SHP77 (cell line): Measurements from ENCODE around the gene TRMT44.
"Not testable (repeated sequence)": the region's sequence is repeated elsewhere in the genome, so short reads cannot be mapped to it uniquely, and the experiment has no call there.

Experiments used
- DNase-seq, 2 experiments: peaks; one replicate each; lab custom pipeline; 2025; lab: John Stamatoyannopoulos, UW

The TRMT44 gene

DNA sequence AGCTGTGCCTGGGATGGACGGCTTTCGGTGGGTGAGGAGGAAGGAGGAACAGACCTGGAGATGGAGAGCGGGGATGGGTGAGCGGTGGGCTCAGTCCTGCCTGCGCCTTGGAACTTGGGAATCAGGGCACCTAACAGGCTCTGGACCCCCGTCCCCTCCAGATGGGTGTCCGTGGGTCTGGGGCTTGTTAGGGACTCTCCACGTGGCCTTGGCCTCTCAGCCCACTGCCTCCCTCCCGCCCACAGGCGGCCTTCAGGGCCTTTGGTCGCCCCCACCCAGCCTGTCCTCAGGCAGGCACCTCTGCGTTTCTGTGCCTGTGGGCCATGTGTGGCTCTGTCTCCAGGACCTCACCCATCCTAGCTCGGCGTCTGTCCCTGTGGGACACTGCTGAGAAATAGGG lies 29.0 kb downstream of the TRMT44 start:
- no peak for DNase-seq

DNA sequence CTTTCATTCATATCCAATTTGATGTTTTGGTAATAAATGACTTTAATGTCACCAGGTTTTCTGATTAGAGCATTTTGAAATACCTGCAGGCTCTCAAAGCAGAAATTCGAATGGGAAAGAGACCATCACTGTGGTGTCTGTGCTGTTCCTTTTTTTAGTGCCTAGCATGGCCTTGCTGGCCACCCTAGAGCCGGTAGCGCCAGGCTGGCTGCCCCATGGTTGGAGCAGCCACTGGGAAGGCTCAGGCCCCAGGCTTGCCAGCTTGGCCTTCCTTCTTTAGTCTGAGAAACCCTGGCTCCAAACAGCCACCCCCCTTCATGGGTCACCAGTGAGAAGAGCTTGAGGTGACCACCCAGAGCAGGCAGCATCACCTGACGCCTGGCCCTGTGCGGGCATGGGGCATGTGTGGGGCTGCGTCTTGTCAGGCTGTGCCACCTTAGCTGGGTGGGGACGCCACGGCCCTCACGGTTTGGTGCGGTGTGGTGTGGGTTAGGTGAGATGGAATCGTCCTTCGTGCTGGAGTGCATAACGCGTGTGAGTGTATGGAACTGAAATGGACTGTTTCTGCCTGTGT lies 30.0 kb downstream of the TRMT44 start:
- no peak for DNase-seq

DNA sequence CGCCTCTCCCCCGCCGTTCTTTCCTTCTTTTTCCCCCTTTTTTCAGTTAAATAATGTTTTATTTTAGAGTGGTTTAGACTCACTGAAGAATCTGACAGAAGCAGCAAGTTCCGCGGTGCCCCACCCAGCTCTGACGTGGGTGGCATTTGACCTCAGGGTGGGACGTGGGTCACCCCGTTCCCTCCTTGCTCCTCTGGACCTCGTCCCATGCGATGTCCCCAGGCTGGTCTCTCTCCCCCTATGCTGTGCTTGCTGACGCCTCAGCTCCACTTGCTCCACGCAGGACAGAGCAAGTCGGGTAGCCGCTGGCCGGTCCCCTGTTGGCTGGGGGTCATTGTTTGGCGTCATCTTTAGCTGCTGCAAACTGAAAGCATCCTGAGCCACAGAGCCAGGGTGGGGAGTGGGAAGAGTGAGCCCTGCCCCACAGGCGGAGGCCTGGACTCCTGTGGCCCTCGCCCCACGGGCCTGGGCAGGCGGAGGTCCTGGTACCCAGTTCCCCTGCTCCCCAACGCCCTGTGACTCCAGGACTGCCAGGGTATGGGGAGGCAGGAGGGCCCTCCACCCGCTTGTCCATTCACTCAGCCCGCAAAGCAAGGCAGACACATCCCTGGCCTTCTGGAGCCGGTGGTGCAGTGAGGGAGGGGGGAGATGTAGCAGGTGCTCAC lies 30.8 kb downstream of the TRMT44 start:
- no peak for DNase-seq

DNA sequence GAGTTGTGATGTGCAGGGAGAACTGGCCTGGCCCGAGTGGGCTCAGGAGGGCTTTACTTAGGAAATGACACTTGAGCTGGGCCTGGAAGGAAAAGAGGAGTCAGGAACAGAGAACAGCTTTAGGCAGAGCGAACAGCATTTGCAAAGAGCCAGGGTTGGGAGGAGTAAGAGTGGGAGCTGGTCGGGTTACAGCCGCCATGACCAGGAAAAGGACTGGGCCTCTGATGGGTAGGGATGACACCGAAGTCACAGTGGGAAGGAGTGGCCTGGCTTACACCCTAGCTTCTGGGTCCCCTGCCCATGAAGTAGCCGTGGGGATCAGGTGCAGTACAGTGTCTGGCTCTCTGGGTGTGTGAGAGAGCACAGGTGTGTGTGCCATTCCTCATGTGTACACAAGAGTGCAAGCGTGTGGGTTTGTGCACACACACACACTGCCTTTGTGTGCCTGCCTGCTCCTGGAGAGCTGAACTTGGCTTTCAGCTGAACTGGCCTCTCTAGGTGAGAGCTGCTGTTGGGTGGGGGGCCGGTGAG lies 31.6 kb downstream of the TRMT44 start:
- no peak for DNase-seq

DNA sequence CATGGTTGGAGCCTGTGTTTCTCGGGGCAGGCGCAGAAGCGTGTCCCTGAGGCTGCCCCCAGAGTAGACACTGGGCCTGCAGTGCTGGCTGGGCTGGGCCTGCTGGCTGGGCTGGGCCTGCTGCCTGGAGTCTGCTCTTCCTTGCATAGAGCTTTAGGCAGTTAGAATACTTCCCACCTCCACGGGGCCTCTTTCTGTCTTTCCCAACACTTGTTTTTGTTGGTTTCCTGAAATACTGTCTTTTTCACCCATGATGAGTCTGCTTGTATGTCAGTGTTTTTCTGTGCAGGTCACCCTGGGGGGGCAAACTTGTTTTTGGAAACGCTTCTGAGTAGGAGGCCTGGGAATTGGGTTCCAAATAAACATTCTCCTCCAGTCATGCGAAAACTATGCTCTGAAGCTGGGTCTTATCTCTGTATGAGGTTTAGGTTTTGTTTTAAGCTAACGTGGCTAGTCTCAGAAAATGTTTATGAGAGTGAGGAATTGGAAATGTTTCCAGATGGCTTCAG lies 32.2 kb downstream of the TRMT44 start:
- DNase-seq, result no peak

DNA sequence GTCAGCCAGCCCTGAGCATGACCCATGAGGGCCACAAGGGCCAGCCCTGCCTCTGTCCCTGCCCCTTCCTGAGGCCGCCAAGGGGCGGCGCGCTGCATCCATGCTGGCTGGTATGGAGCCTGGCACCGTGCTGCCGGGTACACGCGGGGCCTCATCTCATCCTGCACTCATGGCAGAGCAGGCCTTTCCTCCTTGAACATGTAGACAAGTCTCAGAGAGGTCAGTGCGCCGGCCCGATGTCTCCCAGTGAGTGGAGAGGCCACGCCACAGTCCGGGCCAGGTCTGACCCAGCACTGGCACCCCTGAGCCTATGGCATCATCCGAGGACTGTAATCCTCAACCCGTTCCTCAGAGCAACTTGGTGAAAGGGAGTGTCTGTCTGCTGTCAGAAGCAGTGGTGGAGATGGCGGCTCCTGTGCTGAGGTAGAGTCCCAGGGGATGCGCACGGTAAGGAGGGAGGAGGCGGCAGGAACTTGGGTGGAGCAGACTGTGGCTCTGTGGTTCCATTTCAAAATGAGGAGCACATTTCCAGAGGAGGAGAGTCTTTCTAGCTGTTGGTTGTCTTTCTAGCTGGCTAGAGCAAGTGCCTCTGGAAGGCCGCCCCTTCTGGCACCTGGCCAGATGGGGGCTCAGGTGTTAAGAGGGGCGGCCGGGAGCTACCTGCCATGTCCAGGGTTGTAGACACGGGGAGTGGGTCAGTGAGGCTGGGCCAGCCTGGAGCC lies 32.8 kb downstream of the TRMT44 start:
- no peak for DNase-seq

DNA sequence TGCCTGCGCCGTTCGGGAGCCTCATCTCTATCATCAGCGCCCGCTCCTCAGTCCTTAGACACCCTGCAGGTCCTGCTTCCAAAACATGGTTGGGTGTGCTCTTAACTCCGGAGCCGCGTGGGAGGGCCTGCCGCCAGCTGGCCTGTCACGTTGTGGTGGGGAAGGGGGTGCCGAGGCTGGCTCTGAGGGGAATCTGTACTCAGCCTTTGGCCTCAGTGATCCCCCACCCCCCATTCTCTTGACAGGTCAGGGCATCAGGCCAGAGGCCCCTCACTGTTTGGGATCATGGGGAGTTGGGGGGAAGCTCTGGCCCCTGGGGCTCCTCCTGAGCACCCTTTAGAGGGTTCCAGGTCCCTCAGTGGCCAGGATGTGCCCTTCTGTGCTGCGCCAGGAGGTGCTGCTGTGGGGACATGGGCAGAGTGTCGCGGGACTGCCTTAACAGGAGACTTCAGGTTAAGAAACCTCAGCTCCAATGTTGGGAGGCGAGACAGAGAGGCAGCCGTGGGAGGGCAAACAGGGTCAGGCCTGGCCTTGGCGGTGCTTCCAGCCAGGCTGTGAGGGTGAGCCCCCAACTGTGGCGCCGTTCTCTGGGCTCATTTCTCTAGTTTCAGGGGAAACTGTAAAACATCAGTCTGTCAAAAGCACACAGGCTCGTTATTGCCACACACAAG lies 33.5 kb downstream of the TRMT44 start:
- DNase-seq, result no peak

DNA sequence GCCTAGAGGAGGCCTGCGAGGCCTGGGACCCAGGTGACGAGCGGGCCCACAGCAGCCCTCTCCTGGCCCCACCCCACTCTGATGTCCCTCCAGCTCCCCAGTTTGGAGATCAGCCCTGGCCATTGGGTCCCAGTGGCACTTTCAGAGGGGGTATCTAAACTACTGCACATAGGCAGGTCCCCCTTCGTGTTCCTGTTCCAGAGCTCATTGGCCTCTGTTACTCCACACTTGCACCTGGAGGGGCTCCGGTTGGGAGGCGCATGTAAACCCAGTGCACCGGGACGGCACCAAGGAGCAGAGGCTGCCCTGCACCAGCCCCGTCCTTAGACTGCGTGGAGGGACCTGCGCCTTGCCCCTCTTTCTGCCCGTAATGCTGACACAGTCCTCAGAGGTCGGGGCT lies 34.3 kb downstream of the TRMT44 start:
- DNase-seq, result no peak

DNA sequence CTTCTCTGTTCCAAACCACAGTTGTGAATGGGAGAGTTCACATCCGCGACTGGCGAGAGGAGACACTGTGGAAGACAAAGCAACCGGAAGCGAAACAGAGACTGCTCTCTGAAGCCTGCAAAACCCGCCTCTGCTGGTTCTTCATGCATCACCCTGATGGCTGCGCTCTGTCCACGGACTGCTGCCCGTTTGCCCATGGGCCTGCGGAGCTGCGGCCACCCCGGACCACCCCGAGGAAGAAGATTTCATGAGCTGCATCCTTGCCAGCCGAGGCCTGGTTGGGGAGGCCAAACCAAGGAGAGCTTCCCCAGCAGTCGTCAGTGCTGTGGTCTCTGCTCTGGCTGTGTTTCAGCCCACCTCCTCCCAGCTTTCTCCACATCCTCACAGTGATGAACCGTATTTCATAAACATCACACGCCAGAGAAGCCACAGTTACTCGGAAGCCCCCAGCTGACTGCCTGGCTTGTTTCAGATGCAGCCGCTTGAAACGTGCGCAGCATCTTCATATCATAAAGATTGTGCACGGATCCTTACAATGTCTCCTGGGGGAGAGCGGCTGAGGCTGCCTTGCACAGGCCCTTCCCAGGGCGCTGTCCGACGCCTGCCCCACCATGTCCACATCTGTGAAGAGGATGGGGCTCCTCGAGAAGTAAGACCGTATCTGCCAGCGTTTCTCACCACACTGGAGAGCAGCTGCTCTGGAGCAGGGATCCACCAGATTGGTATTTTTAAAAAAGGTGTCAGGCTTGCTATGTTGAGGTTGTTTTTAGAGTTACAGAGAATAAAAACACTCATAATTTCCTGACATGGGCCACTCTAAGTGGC lies 35.4 kb downstream of the TRMT44 start:
- no peak for DNase-seq

DNA sequence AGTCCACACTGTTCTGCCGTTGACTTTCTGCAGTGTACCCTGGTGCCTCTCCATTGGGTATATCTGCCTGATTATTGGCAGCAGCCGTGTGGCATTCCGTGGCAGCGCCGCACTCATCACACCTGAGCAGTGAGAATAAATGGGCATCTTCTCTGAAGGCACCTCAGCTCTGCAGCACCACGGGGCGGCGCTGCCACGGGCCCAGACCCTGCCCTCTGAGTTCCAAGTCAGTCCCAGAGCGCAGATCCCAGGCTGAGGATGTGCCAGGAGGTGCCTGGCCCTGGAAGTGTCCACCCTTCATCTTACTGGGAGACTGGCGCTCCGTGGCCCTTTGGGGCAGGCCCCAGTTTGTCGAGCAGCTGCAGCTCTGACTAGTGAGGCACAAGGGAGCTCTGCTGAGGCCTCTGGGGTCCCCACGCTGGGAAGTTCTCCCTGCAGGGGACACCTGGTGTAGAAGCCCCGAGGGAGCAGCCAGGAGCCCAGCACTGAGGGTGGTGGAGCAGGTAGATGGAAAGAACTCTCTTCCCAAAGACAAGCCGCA lies 36.6 kb downstream of the TRMT44 start:
- no peak for DNase-seq

DNA sequence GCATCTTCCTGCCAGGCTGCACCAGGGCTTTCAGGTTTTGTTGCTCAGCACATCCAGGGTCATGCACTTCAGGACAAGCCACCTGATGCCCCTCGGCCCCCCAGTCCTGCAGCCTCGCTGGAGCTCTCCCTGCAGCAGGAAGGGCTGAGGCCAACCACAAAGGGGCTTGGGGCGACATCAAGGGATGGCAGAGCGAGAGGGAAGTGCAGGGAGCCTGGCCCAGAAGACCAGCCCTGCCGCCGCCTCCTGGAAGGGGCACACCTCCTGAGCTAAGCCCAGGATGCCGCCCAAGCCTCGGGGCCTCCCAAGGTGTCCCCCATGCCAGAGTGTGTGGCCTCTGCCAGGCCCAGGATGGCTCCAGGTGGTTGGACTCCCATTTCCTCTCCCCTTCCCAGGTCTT lies 37.1 kb downstream of the TRMT44 start:
- no peak for DNase-seq

DNA sequence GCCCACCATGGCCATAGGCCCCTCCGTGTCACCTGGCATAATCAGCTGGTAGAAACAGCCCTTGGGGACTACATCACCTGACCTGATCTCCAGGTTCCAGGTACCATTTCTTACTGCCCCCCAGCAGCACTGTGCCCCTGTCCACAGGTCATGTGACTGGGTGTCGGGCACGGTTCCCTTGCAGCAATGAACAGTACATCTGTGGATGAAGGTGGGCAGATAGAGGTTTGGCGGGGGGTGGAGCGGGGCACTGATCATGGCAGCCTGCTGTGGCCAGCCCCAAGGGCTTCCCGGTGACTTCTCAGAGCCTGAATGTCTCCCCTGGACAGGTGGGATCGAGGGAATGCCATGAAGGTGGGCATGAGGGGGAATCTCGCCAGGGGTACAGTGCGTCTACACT lies 37.8 kb downstream of the TRMT44 start:
- DNase-seq, result no peak

DNA sequence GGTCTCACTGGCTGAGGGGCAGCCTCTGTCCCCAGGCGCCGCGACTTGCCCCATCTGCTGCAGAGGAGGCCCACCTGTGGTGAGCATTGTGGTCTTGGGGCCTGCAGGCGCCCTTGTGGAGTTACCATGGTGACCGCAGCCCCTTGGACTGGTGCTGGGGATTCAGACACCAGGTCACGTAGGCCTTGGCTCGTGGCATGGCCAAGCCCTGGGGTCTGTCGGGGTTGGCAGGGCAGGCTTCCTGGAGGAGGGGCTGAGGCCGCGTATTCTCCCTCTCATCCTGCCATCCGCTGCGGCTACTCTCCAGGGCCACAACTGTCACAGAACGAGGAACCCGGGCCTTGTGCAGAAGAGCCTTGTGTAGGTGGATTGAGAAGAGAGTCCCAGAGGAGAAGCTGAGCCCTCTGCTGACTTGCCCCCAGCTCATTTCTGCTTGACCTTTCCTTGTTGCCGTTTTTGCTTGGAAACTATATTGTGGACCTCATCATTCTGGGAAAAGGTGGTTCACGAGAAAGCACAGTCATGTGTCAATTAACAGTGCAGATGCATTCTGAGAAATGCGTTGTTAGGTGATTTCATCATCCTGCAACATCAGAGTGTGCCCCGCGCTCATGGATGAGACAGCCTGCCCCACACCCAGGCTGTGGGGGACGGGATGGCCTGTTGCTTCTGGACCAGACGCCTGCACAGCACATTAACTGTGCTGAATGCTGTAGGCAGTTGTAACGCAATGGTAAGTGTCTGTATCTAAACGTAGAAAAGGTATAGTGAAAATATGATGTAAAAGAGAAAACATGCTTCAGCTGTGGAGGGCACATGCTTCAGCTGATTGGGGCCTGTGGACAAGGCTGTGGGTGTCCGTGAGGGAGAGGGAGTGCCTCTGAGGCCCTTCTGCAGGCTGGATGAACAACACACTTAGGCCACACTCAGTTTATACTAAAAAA lies 38.5 kb downstream of the TRMT44 start:
- DNase-seq, result no peak

DNA sequence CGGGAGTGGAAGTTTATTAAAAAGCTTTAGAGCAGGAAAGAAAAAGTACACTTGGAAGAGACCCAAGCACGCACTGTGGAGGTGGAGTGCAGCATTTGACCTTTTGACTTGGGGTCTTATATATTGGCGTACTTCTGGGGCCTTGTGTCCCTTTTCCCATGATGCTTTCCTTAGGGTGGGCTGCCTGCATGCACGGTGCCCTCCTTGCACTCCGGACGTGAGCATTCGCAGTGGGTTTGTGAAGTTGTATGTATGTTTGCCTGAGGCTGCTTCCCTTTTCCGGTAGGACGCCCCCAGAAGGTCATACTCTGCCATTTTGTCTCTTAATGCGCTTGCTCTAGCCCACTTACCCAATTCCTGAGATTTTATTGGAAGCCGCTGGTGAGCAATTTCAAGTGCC lies 39.6 kb downstream of the TRMT44 start:
- no peak for DNase-seq

DNA sequence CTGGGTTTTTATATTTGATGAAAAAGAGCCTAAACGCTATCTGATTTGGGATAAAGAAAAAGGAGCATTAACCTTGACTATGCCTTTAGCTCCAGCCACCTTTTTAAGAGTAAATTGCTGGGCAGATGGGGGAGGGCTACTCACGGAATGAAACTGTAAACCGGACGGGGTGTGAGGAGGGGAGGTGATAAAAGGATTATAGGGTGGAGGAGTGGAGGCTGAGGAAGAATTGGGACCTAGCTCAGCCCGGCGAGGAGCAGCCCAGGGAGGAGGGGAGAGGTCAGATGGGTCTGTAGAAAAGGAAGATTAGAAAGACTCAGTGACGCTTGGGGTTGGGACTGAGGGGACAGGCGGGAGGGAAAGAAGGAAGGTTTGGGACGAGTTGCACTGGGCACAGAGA lies 46.1 kb downstream of the TRMT44 start:
- DNase-seq, result not testable (repeated sequence)

DNA sequence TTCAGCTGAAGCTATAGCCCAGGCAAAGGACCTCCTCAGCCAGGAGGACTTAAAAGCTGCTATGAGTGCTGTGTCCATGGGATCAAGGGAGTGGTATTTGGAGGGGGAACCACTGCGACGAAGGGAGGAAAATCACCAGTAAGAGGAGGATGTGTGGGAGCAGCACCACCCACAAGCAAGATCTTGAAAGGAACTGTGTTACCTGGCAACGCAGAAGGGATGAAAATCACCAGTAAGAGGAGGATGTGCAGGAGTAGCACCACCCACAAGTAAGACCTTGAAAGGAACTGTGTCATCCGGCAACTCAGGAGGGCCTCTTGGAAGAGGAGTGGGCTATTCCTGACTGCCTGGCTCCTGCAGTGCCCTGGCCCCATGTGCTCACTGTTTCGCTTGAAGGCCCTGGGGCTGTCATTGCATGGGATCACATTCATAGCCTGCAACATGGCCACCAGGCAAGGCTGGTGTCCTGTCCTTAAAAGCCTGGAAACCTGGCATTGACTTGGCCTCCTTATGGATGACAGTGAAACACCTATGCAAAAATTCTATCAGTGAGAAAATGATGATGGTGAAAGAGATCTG lies 48.3 kb downstream of the TRMT44 start:
- no peak for DNase-seq

DNA sequence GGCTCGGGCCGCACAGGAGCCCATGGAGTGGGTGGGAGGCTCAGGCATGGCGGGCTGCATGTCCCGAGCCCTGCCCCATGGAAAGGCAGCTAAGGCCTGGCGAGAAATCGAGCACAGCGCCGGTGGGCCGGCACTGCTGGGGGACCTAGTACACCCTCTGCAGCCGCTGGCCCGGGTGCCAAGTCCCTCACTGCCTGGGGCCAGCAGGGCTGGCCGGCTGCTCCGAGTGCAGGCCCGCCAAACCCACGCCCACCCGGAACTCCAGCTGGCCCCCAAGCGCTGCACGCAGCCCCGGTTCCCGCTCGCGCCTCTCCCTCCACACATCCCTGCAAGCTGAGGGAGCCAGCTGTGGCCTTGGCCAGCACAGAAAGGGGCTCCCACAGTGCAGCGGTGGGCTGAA lies 50.9 kb downstream of the TRMT44 start:
- DNase-seq, result not testable (repeated sequence)

DNA sequence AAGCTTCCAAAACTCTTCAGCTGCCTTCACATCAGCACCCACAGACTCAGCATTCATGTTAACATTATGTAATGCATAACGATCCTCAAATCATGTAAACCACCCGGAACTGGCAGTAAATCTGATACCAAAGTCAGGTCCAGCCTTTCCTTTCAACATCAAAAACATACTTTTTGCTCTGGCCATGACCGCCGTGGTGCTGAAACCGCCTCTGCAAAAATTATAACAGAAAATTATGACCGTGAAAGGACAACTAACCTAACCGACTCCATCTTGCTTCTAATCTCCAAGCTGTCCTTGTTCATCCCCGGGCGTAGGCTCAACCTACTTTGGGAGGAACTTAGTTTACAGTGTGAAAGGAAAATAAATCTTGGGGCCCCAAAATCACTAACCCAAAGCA lies 51.6 kb downstream of the TRMT44 start:
- no peak for DNase-seq

DNA sequence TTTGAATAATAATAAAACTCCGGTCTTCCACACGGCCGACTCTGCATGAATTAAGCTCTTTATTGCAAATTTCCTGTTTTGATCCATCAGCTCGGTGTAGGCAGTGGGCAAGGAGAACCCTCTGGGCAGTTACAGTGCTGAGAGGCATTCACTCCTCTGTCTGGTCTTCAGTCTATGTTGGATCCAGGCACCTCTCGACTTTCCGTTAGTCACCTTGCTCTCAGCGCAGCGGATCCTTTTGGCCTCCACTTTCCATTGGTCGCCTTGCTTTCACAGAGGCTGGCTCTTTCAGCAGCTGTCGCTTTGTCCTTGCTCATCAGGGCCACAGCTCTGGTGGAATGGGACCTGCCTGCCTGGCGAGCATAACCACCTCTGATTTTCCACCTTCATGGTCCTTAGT lies 52.9 kb downstream of the TRMT44 start:
- DNase-seq, result no peak

DNA sequence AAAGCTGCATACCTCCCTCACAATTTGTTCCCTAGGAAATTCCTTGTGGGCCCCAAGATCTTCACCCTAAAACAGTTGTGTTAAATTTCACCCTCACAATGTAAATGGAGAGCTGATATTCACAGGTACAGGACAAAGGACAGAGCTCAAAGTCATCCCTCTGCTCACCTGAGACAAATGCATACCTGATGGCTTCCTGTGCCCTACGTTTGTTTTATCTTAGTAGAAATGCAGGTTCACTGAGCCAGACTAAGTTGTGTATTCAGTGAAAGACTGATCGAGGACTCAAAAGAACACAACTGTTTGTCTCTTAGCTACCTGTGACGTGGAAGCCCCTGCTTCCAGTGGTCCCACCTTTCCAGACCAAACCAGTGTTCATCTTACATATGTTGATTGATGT lies 53.6 kb downstream of the TRMT44 start:
- no peak for DNase-seq
